ENCODE data around the gene SMARCAL1. TPM values are rescaled to one million over a fixed set of nuclear protein-coding genes. Genes with fewer than 3 reads are reported as not detected.

SMARCAL1 gene
- total RNA-seq, 1 donor from 2014 or later: 35.2 TPM

- no peak overlapping the region for H2AFZ ChIP-seq (ENCODE audit: low read depth, low read length)
- H3K9me3 ChIP-seq (ENCODE audit: insufficient read depth, low read depth, low read length): no peaks in the 10 kb centered on the region
- TF ChIP-seq CTCF (IDR thresholded peaks at IDR 0.05; ENCODE audit: insufficient read depth, low read depth, low read length) (no peak), EZH2 (IDR thresholded peaks at IDR 0.05; ENCODE audit: insufficient read depth, low read length) (no peak)
- Mint-ChIP-seq H3K4me1 (ENCODE audit: low read depth, unreplicated experiment) (peaks cover 10% of the 10 kb centered on the region), H3K4me3 (ENCODE audit: unreplicated experiment) (no peak overlapping the region), H3K27me3 (ENCODE audit: low read depth, unreplicated experiment) (no peaks in the 10 kb centered on the region), H3K27ac (ENCODE audit: unreplicated experiment) (no peak overlapping the region), H3K36me3 (ENCODE audit: low read depth, unreplicated experiment) (peaks cover 14% of the 10 kb centered on the region), H3K9me3 (ENCODE audit: unreplicated experiment) (no peaks in the 10 kb centered on the region)
- no peak overlapping the region for H3K27ac ChIP-seq (ENCODE audit: low read depth, low read length)
- peaks cover 7% of the 10 kb centered on the region for H3K4me1 ChIP-seq (ENCODE audit: insufficient read depth, low read length)
- H3K27me3 ChIP-seq (ENCODE audit: insufficient read depth, low read length): no peaks in the 10 kb centered on the region
- H3K4me2 ChIP-seq (ENCODE audit: low read length): no peak overlapping the region
- no peaks in the 10 kb centered on the region for H3K79me2 ChIP-seq (ENCODE audit: insufficient read depth, low read length)
- H3K9ac ChIP-seq (ENCODE audit: low read length): no peak overlapping the region
- FAIRE-seq: no peak
- DNase-seq (ENCODE audit: low read depth): no peak
- no peaks in the 10 kb centered on the region for H4K20me1 ChIP-seq (ENCODE audit: insufficient read depth, low read length)
- no peak overlapping the region for H3K4me3 ChIP-seq (ENCODE audit: insufficient read depth, low read depth, low read length)
- H3K36me3 ChIP-seq (ENCODE audit: insufficient read depth, low read length): peaks cover 8% of the 10 kb centered on the region
These were observed 60.9 kb downstream of the SMARCAL1 start for GRCh38 chr2:216473187-216473586.

DNA sequence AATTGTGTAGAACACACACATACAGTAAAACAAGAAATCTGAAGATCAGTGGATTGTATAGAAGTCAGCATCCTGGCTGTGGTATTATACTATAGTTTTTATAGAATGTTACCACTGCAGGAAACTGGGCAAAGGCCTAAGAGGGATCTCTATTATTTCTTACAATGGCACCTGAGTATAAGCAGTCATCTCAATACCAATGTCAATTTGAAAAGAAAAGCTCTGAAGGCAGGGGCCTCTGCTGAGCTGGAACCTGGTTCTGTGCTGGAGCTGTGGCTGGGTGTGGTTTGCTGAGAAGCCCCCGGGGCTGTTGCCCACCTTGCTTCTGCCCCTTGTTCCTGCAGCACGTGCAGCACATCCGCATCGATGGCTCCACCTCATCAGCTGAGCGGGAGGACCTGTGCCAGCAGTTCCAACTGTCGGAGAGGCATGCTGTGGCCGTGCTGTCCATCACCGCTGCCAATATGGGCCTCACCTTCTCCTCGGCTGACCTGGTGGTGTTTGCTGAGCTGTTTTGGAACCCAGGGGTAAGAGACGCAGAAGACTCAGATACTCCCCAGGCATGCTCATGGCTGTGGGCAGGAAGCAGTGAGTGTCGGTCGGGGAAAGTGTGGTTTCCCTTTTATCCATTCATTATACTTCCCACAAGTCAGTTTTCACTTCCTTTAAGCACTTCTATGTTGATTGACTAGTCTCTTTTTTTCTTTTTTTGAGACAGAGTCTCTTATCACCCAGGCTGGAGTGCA, 62.8 kb downstream of the SMARCAL1 start:
- Mint-ChIP-seq H3K4me3 (ENCODE audit: unreplicated experiment) (no peak overlapping the region), H3K9me3 (ENCODE audit: unreplicated experiment) (no peaks in the 10 kb centered on the region), H3K27ac (ENCODE audit: unreplicated experiment) (no peak overlapping the region), H3K4me1 (ENCODE audit: low read depth, unreplicated experiment) (peaks cover 21% of the 10 kb centered on the region), H3K27me3 (ENCODE audit: low read depth, unreplicated experiment) (no peaks in the 10 kb centered on the region), H3K36me3 (ENCODE audit: low read depth, unreplicated experiment) (peaks cover 10% of the 10 kb centered on the region)
- no peak overlapping the region for H2AFZ ChIP-seq (ENCODE audit: low read depth, low read length)
- H3K4me1 ChIP-seq (ENCODE audit: insufficient read depth, low read length): peaks cover 16% of the 10 kb centered on the region
- no peak overlapping the region for H3K4me3 ChIP-seq (ENCODE audit: insufficient read depth, low read depth, low read length)
- no peaks in the 10 kb centered on the region for H4K20me1 ChIP-seq (ENCODE audit: insufficient read depth, low read length)
- no peak overlapping the region for H3K4me2 ChIP-seq (ENCODE audit: low read length)
- TF ChIP-seq CTCF (IDR thresholded peaks at IDR 0.05; ENCODE audit: insufficient read depth, low read depth, low read length) (no peak), EZH2 (IDR thresholded peaks at IDR 0.05; ENCODE audit: insufficient read depth, low read length) (no peak)
- FAIRE-seq (no peak), DNase-seq (ENCODE audit: low read depth) (no peak)
- no peaks in the 10 kb centered on the region for H3K9me3 ChIP-seq (ENCODE audit: insufficient read depth, low read depth, low read length)
- no peaks in the 10 kb centered on the region for H3K79me2 ChIP-seq (ENCODE audit: insufficient read depth, low read length)
- H3K36me3 ChIP-seq (ENCODE audit: insufficient read depth, low read length): peaks cover 5% of the 10 kb centered on the region
- no peak overlapping the region for H3K9ac ChIP-seq (ENCODE audit: low read length)
- no peaks in the 10 kb centered on the region for H3K27me3 ChIP-seq (ENCODE audit: insufficient read depth, low read length)
- no peak overlapping the region for H3K27ac ChIP-seq (ENCODE audit: low read depth, low read length)

DNA sequence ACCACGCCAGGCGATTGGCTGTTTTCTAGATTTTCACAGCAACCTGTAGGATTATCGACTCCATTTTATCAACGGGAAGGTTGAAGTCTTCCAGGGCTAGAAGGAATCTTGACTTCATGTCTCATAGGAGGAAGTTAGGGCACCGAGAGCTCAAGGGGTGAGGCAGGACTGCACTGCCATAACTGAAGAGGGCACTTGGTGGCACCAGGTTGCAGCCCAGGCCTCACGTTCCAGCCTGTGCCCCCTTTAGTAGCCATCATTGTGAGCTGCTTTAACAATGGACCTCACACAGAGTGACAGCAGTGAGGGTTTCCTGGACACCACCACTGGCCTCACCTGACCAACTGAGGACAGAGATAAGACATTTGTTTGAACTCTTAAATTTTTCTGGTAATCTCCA, 63.5 kb downstream of the SMARCAL1 start:
- H3K27me3 Mint-ChIP-seq (ENCODE audit: low read depth, unreplicated experiment): no peaks in the 10 kb centered on the region
- Histone ChIP-seq H3K4me1 (ENCODE audit: insufficient read depth, low read length) (peaks cover 16% of the 10 kb centered on the region), H3K4me3 (ENCODE audit: insufficient read depth, low read depth, low read length) (no peak overlapping the region), H3K79me2 (ENCODE audit: insufficient read depth, low read length) (no peaks in the 10 kb centered on the region), H3K4me2 (ENCODE audit: low read length) (no peak overlapping the region), H2AFZ (ENCODE audit: low read depth, low read length) (no peak overlapping the region), H3K27ac (ENCODE audit: low read depth, low read length) (no peak overlapping the region), H3K9ac (ENCODE audit: low read length) (no peak overlapping the region), H4K20me1 (ENCODE audit: insufficient read depth, low read length) (no peaks in the 10 kb centered on the region), H3K9me3 (ENCODE audit: insufficient read depth, low read depth, low read length) (no peaks in the 10 kb centered on the region), H3K27me3 (ENCODE audit: insufficient read depth, low read length) (no peaks in the 10 kb centered on the region), H3K36me3 (ENCODE audit: insufficient read depth, low read length) (peaks cover 5% of the 10 kb centered on the region)
- H3K4me3 Mint-ChIP-seq (ENCODE audit: unreplicated experiment): no peak overlapping the region
- DNase-seq (ENCODE audit: low read depth): no peak
- peaks cover 16% of the 10 kb centered on the region for H3K36me3 Mint-ChIP-seq (ENCODE audit: low read depth, unreplicated experiment)
- peaks cover 21% of the 10 kb centered on the region for H3K4me1 Mint-ChIP-seq (ENCODE audit: low read depth, unreplicated experiment)
- FAIRE-seq: no peak
- H3K27ac Mint-ChIP-seq (ENCODE audit: unreplicated experiment): no peak overlapping the region
- TF ChIP-seq EZH2 (IDR thresholded peaks at IDR 0.05; ENCODE audit: insufficient read depth, low read length): no peak
- no peak for TF ChIP-seq CTCF (IDR thresholded peaks at IDR 0.05; ENCODE audit: insufficient read depth, low read depth, low read length)
- H3K9me3 Mint-ChIP-seq (ENCODE audit: unreplicated experiment): no peaks in the 10 kb centered on the region

All from astrocyte (in vitro differentiated cells and primary cell).